Peyer's patch (tissue), 4 donors: ENCODE measurements around the gene HS3ST3B1.

Source experiments
- CTCF ChIP-seq, 6 experiments: fragments of 450-650 bp in 4 of 6; fragments of 200-600 bp in 2 of 6; sonication (generic) in 1 of 6; IDR thresholded peaks; one replicate each; pipeline ENCODE4 v1.5.1; 2017 to 2019; ENCODE audit warnings: antibody characterized with exemption in 6 of 6, mild to moderate bottlenecking in 3 of 6, moderate library complexity in 1 of 6
- POLR2A ChIP-seq, 2 donors: fragments of 450-650 bp; IDR thresholded peaks; one replicate each; pipeline ENCODE4 v1.5.1; 2017; ENCODE audit warnings: antibody characterized with exemption in 2 of 2, mild to moderate bottlenecking in 2 of 2, moderate library complexity in 2 of 2

GRCh38 chr17:14346801-14347200 is 45.9 kb downstream of the HS3ST3B1 start:
- TF ChIP-seq POLR2A (IDR thresholded peaks at IDR 0.05) (no peak), CTCF (IDR thresholded peaks at IDR 0.05) (no peak)
